GM15510 (cell line): ENCODE measurements around the gene CAMSAP3.

ENCODE experiments used
- POLR2A ChIP-seq: IDR thresholded peaks from 3 replicates; pipeline ENCODE4 v1.6.1; 2011; ENCODE audit warnings: borderline replicate concordance; ENCODE audit not compliant: insufficient read length; ENCODE audit errors: extremely low read depth

CAMSAP3 gene

GRCh38 chr19:7644550-7644877, 48.9 kb downstream of the CAMSAP3 start:
- TF ChIP-seq POLR2A = no peak

- no peak for TF ChIP-seq POLR2A
These were observed 49.5 kb downstream of the CAMSAP3 start for GRCh38 chr19:7645163-7645562.

GRCh38 chr19:7645656-7646425, 50.2 kb downstream of the CAMSAP3 start:
- no peak for TF ChIP-seq POLR2A

- no peak for TF ChIP-seq POLR2A
These were observed 50.7 kb downstream of the CAMSAP3 start for GRCh38 chr19:7646426-7646700.

- no peak for TF ChIP-seq POLR2A
These were observed 51.5 kb downstream of the CAMSAP3 start for GRCh38 chr19:7647156-7647555.

GRCh38 chr19:7648265-7649014, 52.8 kb downstream of the CAMSAP3 start:
- no peak for TF ChIP-seq POLR2A

GRCh38 chr19:7650148-7650547, 54.5 kb downstream of the CAMSAP3 start:
- no peak for TF ChIP-seq POLR2A

- TF ChIP-seq POLR2A = no peak
These were observed 56.5 kb downstream of the CAMSAP3 start for GRCh38 chr19:7652061-7652641.

GRCh38 chr19:7654401-7654800, 58.7 kb downstream of the CAMSAP3 start:
- no peak for TF ChIP-seq POLR2A

- TF ChIP-seq POLR2A = no peak
These were observed 59.9 kb downstream of the CAMSAP3 start for GRCh38 chr19:7655581-7655980.

- TF ChIP-seq POLR2A = no peak
These were observed 61.6 kb downstream of the CAMSAP3 start for GRCh38 chr19:7657131-7657751.

GRCh38 chr19:7658219-7658686, 62.6 kb downstream of the CAMSAP3 start:
- peak; percentile 32 for TF ChIP-seq POLR2A

- TF ChIP-seq POLR2A = no peak
These were observed 66.3 kb downstream of the CAMSAP3 start for GRCh38 chr19:7661744-7662538.

- no peak for TF ChIP-seq POLR2A
These were observed 67.0 kb downstream of the CAMSAP3 start for GRCh38 chr19:7662657-7663056.

- no peak for TF ChIP-seq POLR2A
These were observed 68.0 kb downstream of the CAMSAP3 start for GRCh38 chr19:7663706-7664105.
